HG03139 (cell line): ENCODE results near the gene CERK.

Source experiments
- ATAC-seq: cut with Tn5 transposase; IDR thresholded peaks from one replicate; pipeline ENCODE4 v1.9.1; 2021; ENCODE audit not compliant: unreplicated experiment

CERK gene

GRCh38 chr22:46703996-46704370 is 34.1 kb downstream of the CERK start:
- no peak for ATAC-seq

GRCh38 chr22:46703171-46703995 is 34.7 kb downstream of the CERK start:
- no peak for ATAC-seq

GRCh38 chr22:46701262-46701661 is 36.8 kb downstream of the CERK start:
- ATAC-seq, result no peak

- no peak for ATAC-seq
These were observed 39.0 kb downstream of the CERK start for GRCh38 chr22:46699091-46699490.

GRCh38 chr22:46697811-46698515 is 40.1 kb downstream of the CERK start:
- no peak for ATAC-seq

- ATAC-seq, result no peak
These were observed 41.4 kb downstream of the CERK start for GRCh38 chr22:46696614-46697013.

GRCh38 chr22:46696229-46696518 is 41.9 kb downstream of the CERK start:
- no peak for ATAC-seq

- no peak for ATAC-seq
These were observed 42.5 kb downstream of the CERK start for GRCh38 chr22:46695346-46696228.

GRCh38 chr22:46694416-46695170 is 43.5 kb downstream of the CERK start:
- no peak for ATAC-seq

GRCh38 chr22:46693634-46694415 is 44.2 kb downstream of the CERK start:
- ATAC-seq, result no peak

GRCh38 chr22:46691571-46691970 is 46.5 kb downstream of the CERK start:
- no peak for ATAC-seq

- ATAC-seq, result no peak
These were observed 47.9 kb downstream of the CERK start for GRCh38 chr22:46690146-46690545.

GRCh38 chr22:46688949-46689348 is 49.1 kb downstream of the CERK start:
- ATAC-seq, result no peak

- ATAC-seq, result no peak
These were observed 50.6 kb downstream of the CERK start for GRCh38 chr22:46687460-46687859.

- no peak for ATAC-seq
These were observed 51.0 kb downstream of the CERK start for GRCh38 chr22:46687048-46687444.

GRCh38 chr22:46686221-46687047 is 51.6 kb downstream of the CERK start:
- ATAC-seq, result no peak

GRCh38 chr22:46684706-46685105 is 53.3 kb downstream of the CERK start:
- no peak for ATAC-seq

GRCh38 chr22:46682011-46682731 is 55.9 kb downstream of the CERK start:
- no peak for ATAC-seq

- ATAC-seq, result no peak
These were observed 57.0 kb downstream of the CERK start for GRCh38 chr22:46681010-46681409.
